Peyer's patch (tissue), 4 donors: ENCODE measurements around the gene RAB24.

Experiments
- POLR2A ChIP-seq, 2 donors: fragments of 450-650 bp; IDR thresholded peaks; one replicate each; pipeline ENCODE4 v1.5.1; 2017; ENCODE audit warnings: antibody characterized with exemption in 2 of 2, mild to moderate bottlenecking in 2 of 2, moderate library complexity in 2 of 2
- TF ChIP-seq, protein P1 (sequence below), 6 experiments: fragments of 450-650 bp in 4 of 6; fragments of 200-600 bp in 2 of 6; sonication (generic) in 1 of 6; IDR thresholded peaks; one replicate each; pipeline ENCODE4 v1.5.1; 2017 to 2019; ENCODE audit warnings: antibody characterized with exemption in 6 of 6, mild to moderate bottlenecking in 3 of 6, moderate library complexity in 1 of 6

DNA sequence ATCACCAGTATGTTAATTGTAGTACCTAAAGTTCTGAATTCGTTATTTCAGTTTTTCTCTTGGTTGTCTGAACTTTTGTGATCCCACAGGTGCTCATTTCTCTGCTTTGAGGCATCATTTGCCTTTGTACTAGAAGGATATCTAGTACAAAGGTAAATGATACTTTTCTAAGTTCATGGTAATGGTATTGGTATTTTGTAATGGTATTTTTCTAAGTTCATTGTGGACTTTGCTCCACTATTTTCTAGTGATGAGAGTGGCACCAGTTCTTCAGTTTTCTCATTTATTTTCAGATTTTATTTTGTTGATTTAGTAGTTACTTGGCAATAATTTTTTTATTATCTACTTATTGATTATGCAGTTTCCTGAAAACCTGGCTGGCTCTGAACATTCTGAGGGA, 42.0 kb downstream of the RAB24 start:
- TF ChIP-seq, protein P1, sequence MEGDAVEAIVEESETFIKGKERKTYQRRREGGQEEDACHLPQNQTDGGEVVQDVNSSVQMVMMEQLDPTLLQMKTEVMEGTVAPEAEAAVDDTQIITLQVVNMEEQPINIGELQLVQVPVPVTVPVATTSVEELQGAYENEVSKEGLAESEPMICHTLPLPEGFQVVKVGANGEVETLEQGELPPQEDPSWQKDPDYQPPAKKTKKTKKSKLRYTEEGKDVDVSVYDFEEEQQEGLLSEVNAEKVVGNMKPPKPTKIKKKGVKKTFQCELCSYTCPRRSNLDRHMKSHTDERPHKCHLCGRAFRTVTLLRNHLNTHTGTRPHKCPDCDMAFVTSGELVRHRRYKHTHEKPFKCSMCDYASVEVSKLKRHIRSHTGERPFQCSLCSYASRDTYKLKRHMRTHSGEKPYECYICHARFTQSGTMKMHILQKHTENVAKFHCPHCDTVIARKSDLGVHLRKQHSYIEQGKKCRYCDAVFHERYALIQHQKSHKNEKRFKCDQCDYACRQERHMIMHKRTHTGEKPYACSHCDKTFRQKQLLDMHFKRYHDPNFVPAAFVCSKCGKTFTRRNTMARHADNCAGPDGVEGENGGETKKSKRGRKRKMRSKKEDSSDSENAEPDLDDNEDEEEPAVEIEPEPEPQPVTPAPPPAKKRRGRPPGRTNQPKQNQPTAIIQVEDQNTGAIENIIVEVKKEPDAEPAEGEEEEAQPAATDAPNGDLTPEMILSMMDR (IDR thresholded peaks at IDR 0.05), result no peak
- TF ChIP-seq POLR2A (IDR thresholded peaks at IDR 0.05), result no peak
